AML-193 (cell line): ENCODE measurements around the gene ITGA4.
"Not testable (repeated sequence)": the region's sequence is repeated elsewhere in the genome, so short reads cannot be mapped to it uniquely, and the experiment has no call there.

Source experiments
- DNase-seq, 2 experiments: peaks; one replicate each; lab custom pipeline; 2025; lab: John Stamatoyannopoulos, UW

Gene ITGA4

GRCh38 chr2:181457121-181457740, at the start of gene ITGA4:
ITGA4 (plus strand) TSS chr2:181457386; CDS start chr2:181457655, 269 bp downstream.
- DNase-seq: peak; percentile 59 to 68

GRCh38 chr2:181408861-181409260, 48.3 kb upstream of the ITGA4 start:
- no peak for DNase-seq

GRCh38 chr2:181411105-181411849, 45.9 kb upstream of the ITGA4 start:
- DNase-seq: no peak

GRCh38 chr2:181419129-181419855, 37.9 kb upstream of the ITGA4 start:
- DNase-seq: peak; percentile 73 to 74

GRCh38 chr2:181420259-181421130, 36.7 kb upstream of the ITGA4 start:
- DNase-seq: no peak

GRCh38 chr2:181421131-181421458, 36.1 kb upstream of the ITGA4 start:
- DNase-seq: no peak

GRCh38 chr2:181421464-181421863, 35.7 kb upstream of the ITGA4 start:
- DNase-seq: no peak

- DNase-seq: no peak
Observed at GRCh38 chr2:181426672-181427071, 30.5 kb upstream of the ITGA4 start.

- peak; percentile 73 to 82 for DNase-seq
Observed at GRCh38 chr2:181430406-181431118, 26.6 kb upstream of the ITGA4 start.

GRCh38 chr2:181431674-181432073, 25.5 kb upstream of the ITGA4 start:
- DNase-seq: peak; percentile 23 to 28

- DNase-seq: peak in 1 of 2 experiments; percentile 14
Observed at GRCh38 chr2:181438261-181438660, 18.9 kb upstream of the ITGA4 start.

GRCh38 chr2:181440344-181440743, 16.8 kb upstream of the ITGA4 start:
- DNase-seq: no peak

- no peak for DNase-seq
Observed at GRCh38 chr2:181440919-181441318, 16.3 kb upstream of the ITGA4 start.

- DNase-seq: no peak
Observed at GRCh38 chr2:181441670-181442069, 15.5 kb upstream of the ITGA4 start.

GRCh38 chr2:181444654-181445053, 12.5 kb upstream of the ITGA4 start:
- DNase-seq: no peak

GRCh38 chr2:181446985-181447384, 10.2 kb upstream of the ITGA4 start:
- no peak for DNase-seq

GRCh38 chr2:181449278-181449677, 7.9 kb upstream of the ITGA4 start:
- DNase-seq: not testable (repeated sequence)

- DNase-seq: no peak
Observed at GRCh38 chr2:181454686-181455450, 2.3 kb upstream of the ITGA4 start.

- DNase-seq: peak; percentile 83 to 88
Observed at GRCh38 chr2:181456660-181457120, 496 bp upstream of the ITGA4 start.

- DNase-seq: peak; percentile 69 to 77
Observed at GRCh38 chr2:181457741-181458425, 697 bp downstream of the ITGA4 start.
